Keratinocyte (primary cell): Measurements from ENCODE around the gene VPS37B. TPM values are rescaled to one million over a fixed set of nuclear protein-coding genes. Genes with fewer than 3 reads are reported as not detected.

Experiments
- DNase-seq: peaks from one replicate; pipeline ENCODE4 v3.0.0-alpha.2; 2011; ENCODE audit warnings: low read depth, missing footprints, low spot score
- FAIRE-seq: peaks from 2 replicates; lab custom pipeline; 2011; peaks lifted over from hg19 to GRCh38; lab: Jason Lieb, UNC
- H2AFZ ChIP-seq: 2 replicates; pipeline ENCODE4 v1.6.0; 2012; ENCODE audit warnings: low read length, control low read depth, inconsistent platforms; ENCODE audit not compliant: control insufficient read depth
- H3K27ac ChIP-seq: 2 replicates; pipeline ENCODE4 v1.5.1; 2011; ENCODE audit warnings: low read length; ENCODE audit not compliant: control insufficient read depth, insufficient read depth
- H3K27me3 ChIP-seq: 3 replicates; pipeline ENCODE4 v1.6.0; 2011; ENCODE audit warnings: low read length; ENCODE audit not compliant: control insufficient read depth, insufficient read depth; ENCODE audit errors: extremely low read depth
- H3K36me3 ChIP-seq, 2 experiments: 2 replicates in 1 of 2; 3 replicates in 1 of 2; pipeline ENCODE4 v1.5.1; 2011; ENCODE audit warnings: low read length in 2 of 2, mild to moderate bottlenecking in 1 of 2; ENCODE audit not compliant: control insufficient read depth in 2 of 2, insufficient read depth in 2 of 2; ENCODE audit errors: extremely low read depth in 1 of 2
- H3K4me1 ChIP-seq: 3 replicates; pipeline ENCODE4 v1.5.1; 2011; ENCODE audit warnings: low read length; ENCODE audit not compliant: control insufficient read depth, insufficient read depth; ENCODE audit errors: extremely low read depth
- H3K4me2 ChIP-seq: 3 replicates; pipeline ENCODE4 v1.6.0; 2011; ENCODE audit warnings: low read depth, low read length; ENCODE audit not compliant: control insufficient read depth, insufficient read depth; ENCODE audit errors: extremely low read depth
- H3K4me3 ChIP-seq, 3 experiments: fragments of 200-600 bp in 1 of 3; sonication (generic) in 1 of 3; 2 replicates in 2 of 3; 3 replicates in 1 of 3; pipeline ENCODE4 v1.5.1; 2011 to 2016; ENCODE audit warnings: low read length in 3 of 3, mild to moderate bottlenecking in 3 of 3, control low read depth in 2 of 3, inconsistent platforms in 1 of 3, low read depth in 1 of 3, mixed read lengths in 1 of 3, mixed run types in 1 of 3, moderate library complexity in 1 of 3; ENCODE audit not compliant: control insufficient read depth in 2 of 3, insufficient read depth in 2 of 3; ENCODE audit errors: extremely low read depth in 1 of 3
- H3K79me2 ChIP-seq: 2 replicates; pipeline ENCODE4 v1.6.0; 2012; ENCODE audit warnings: low read length; ENCODE audit not compliant: control insufficient read depth, insufficient read depth
- H3K9ac ChIP-seq: 3 replicates; pipeline ENCODE4 v1.6.0; 2011; ENCODE audit warnings: low read length; ENCODE audit not compliant: control insufficient read depth, insufficient read depth; ENCODE audit errors: extremely low read depth
- H3K9me1 ChIP-seq: 3 replicates; pipeline ENCODE4 v1.6.0; 2011; ENCODE audit warnings: low read length; ENCODE audit not compliant: control insufficient read depth, insufficient read depth; ENCODE audit errors: extremely low read depth
- H3K9me3 ChIP-seq: 2 replicates; pipeline ENCODE4 v1.5.1; 2012; ENCODE audit warnings: low read depth, low read length; ENCODE audit not compliant: control insufficient read depth
- H4K20me1 ChIP-seq: 3 replicates; pipeline ENCODE4 v1.6.0; 2011; ENCODE audit warnings: low read length; ENCODE audit not compliant: control insufficient read depth, insufficient read depth; ENCODE audit errors: extremely low read depth
- CTCF ChIP-seq, 3 experiments: IDR thresholded peaks in 1 of 3; conservative IDR thresholded peaks in 1 of 3; optimal IDR thresholded peaks in 1 of 3; 2 replicates in 2 of 3; 3 replicates in 1 of 3; pipeline versions ENCODE3 to v1.5.1; 2011; ENCODE audit warnings: low read length in 3 of 3, mild to moderate bottlenecking in 3 of 3, moderate library complexity in 2 of 3, control low read depth in 1 of 3, inconsistent platforms in 1 of 3; ENCODE audit not compliant: insufficient read depth in 2 of 3; ENCODE audit errors: extremely low read depth in 1 of 3
- EZH2 ChIP-seq: IDR thresholded peaks from one replicate; pipeline ENCODE4 v1.6.1; 2012; ENCODE audit warnings: inconsistent platforms, mild to moderate bottlenecking, low read length, moderate library complexity
- dilution Hi-C: fragments of 300-500 bp; cut with MboI; formaldehyde crosslinking; loops from one replicate; pipeline ENCODE4 v1.7.0; 2020; ENCODE audit warnings: low sequenced_read_pairs; ENCODE audit not compliant: extremely low pct_ligation_motif_present
- polyA plus RNA-seq, 5 experiments: library from polyadenylated mRNA; depleted of rRNA in 3 of 5; stranded (reverse) in 3 of 5; stranded (forward) in 1 of 5; unstranded in 1 of 5; fragments of >200 nt; gene quantifications; 1 replicate in 1 of 5; 2 replicates in 3 of 5; 3 replicates in 1 of 5; pipeline versions ENCODE4 v1.2.1 to v1.2.3, GENCODE V29; 2011 to 2012; ENCODE audit warnings: missing spikeins in 2 of 5, low read depth in 1 of 5, low replicate concordance in 1 of 5

Gene VPS37B
- polyA plus RNA-seq, 1 donor (not counting 4 experiments of a cell fraction or from before 2014, with no cell fraction given), result 34.1 TPM

- no peak overlapping the region for H3K27ac ChIP-seq
- DNase-seq (no peak), FAIRE-seq (no peak)
- no peak overlapping the region for H3K4me2 ChIP-seq
- no peaks in the 10 kb centered on the region for H3K9me3 ChIP-seq
- H3K36me3 ChIP-seq, result peaks cover 0 to 13% of the 10 kb centered on the region in 2 experiments
- peaks cover 50% of the 10 kb centered on the region for H3K4me1 ChIP-seq
- no peaks in the 10 kb centered on the region for H3K27me3 ChIP-seq
- H3K4me3 ChIP-seq, result no peak overlapping the region
- H4K20me1 ChIP-seq, result no peaks in the 10 kb centered on the region
- dilution Hi-C loops, result no loop called here
- H3K9ac ChIP-seq, result no peak overlapping the region
- H3K79me2 ChIP-seq, result peaks cover 41% of the 10 kb centered on the region
- H3K9me1 ChIP-seq, result no peaks in the 10 kb centered on the region
- H2AFZ ChIP-seq, result no peak overlapping the region
- TF ChIP-seq EZH2 (no peak), CTCF (optimal IDR thresholded peaks at IDR 0.05 in 1 of 3, IDR thresholded peaks at IDR 0.05 in 1 of 3, conservative IDR thresholded peaks at IDR 0.05 in 1 of 3; ENCODE audit: extremely low read depth in 1 of 3, insufficient read depth in 2 of 3, low read length in 3 of 3) (no peak)
Observed at GRCh38 chr12:122896662-122897061, 738 bp upstream of the VPS37B start.

GRCh38 chr12:122895320-122895703 is 612 bp downstream of the VPS37B start:
- no peaks in the 10 kb centered on the region for H3K9me3 ChIP-seq
- no peaks in the 10 kb centered on the region for H4K20me1 ChIP-seq
- H3K4me2 ChIP-seq, result peak overlapping the region; percentile 98
- dilution Hi-C loops, result no loop called here
- H3K79me2 ChIP-seq, result peaks cover 54% of the 10 kb centered on the region
- no peak for DNase-seq
- H3K27ac ChIP-seq, result peak overlapping the region; percentile 99
- peaks cover 0 to 13% of the 10 kb centered on the region in 2 experiments for H3K36me3 ChIP-seq
- no peak for FAIRE-seq
- H3K27me3 ChIP-seq, result no peaks in the 10 kb centered on the region
- peak overlapping the region; percentile 81 to 91 (median 84) for H3K4me3 ChIP-seq
- no peaks in the 10 kb centered on the region for H3K9me1 ChIP-seq
- peaks cover 64% of the 10 kb centered on the region for H3K4me1 ChIP-seq
- TF ChIP-seq EZH2 (no peak), CTCF (optimal IDR thresholded peaks at IDR 0.05 in 1 of 3, IDR thresholded peaks at IDR 0.05 in 1 of 3, conservative IDR thresholded peaks at IDR 0.05 in 1 of 3; ENCODE audit: extremely low read depth in 1 of 3, insufficient read depth in 2 of 3, low read length in 3 of 3) (no peak)
- no peak overlapping the region for H2AFZ ChIP-seq
- H3K9ac ChIP-seq, result peak overlapping the region; percentile 99
